CD4-positive, alpha-beta T cell treated with Interferon alpha-2 for 1 hour (primary cell): Measurements from ENCODE around the gene SPC24.

Experiments used
- DNase-seq, 2 donors: peaks; one replicate each; pipeline ENCODE4 v3.0.0-alpha.2; 2020 to 2022

SPC24 gene

GRCh38 chr19:11155373-11156120, at the start of gene SPC24:
Gene SPC24 (minus strand): TSS chr19:11155782. CDS start chr19:11155776, 6 bp downstream.
- DNase-seq: peak; percentile 95 to 96

- no peak for DNase-seq
Observed at GRCh38 chr19:11204943-11205349, 49.4 kb upstream of the SPC24 start.

- no peak for DNase-seq
Observed at GRCh38 chr19:11204076-11204602, 48.6 kb upstream of the SPC24 start.

DNA sequence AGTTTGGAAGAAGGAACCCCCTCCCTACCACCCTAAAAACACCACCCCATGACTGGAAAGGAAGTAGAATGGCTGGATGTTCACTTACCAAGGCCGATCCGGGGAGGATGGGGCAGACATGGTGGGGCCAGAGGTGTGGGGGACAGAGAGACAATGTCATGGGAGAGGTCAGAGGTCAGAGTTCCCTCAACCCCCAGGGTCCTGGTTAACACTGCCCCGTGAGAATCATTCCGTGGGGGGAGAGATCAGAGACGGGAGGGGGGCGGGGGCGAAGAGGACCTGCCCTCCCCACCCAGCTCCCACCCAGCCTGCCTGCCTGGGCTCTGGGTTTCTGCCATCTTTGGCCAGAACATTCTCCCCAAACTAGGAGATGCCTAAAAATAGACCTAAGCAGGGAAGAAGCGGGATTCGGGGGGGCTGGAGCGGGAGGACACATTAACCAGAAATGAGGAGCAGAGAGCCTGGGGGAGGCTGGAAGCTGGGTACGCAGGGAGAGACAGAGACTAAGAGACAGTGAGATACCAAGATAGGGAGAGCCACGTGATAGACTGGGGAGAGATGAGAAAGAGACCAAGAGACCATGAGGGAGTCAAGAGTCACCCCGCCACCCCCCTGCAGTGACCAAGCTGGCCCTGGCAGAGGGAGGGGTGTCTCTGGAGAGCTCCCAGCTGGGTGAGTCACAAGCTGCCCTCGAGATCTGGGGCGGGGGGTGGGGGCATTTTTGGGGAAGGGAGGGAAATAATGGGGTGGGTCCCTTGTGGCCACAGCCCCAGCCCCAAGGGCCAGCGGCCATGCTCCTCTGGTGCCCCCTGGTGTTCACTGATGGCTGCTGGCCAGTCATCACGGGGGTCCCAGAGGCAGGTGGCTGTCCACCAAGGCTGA, 47.9 kb upstream of the SPC24 start:
- DNase-seq: peak; percentile 34 to 45

DNA sequence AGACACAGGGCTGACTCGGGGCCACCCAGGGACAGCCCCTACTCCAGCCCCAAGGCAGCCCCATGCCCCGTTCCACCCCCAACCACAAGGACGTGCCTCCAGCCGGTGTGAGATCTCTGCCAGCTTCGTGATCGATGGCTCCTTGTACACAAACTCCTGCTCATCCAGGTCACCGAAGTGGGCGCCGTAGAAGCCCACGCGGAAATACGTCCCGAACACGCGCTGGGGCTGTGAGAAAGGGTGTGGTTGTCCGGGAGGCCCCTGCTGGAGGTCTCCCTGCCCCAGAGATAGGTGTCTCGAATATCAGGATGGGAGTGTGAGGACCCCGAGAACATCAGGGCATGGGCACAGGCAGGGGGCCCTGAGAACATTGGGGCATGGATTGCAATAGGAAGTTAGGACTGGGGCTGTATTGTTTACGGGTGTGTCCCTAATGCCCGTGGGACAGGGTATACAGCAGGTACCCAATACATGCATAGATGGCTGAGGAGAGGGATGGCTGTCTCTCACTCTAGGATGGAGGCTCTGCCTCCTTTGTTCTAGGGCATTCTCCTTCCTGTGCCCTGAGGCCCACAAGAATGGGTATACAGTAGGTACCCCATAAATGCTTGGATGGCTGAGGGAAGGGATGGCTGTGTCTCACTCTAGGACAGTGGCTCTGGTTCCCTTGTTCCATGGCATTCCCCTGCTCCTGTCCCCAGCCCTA, 47.1 kb upstream of the SPC24 start:
- no peak for DNase-seq

DNA sequence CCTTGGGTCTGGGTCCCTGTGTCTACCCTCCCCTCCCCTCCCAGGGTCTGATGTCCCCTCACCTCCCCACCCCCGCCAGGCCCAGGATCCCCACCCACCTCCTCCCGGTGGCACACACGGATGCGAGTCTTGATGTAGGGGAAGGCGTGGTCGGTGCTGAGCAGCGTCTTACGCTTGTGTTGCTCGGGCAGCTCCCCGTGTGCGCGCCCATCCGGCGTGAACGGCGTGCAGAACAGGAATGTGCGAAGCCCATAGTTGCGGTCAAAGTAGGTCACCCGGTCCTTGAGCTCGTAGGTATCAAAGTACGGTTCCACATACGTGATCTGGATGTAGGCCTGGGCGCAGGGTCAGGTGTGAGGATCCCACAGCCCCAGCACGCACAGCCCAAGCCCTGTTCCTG, 46.2 kb upstream of the SPC24 start:
- no peak for DNase-seq

- no peak for DNase-seq
Observed at GRCh38 chr19:11200931-11201330, 45.3 kb upstream of the SPC24 start.

DNA sequence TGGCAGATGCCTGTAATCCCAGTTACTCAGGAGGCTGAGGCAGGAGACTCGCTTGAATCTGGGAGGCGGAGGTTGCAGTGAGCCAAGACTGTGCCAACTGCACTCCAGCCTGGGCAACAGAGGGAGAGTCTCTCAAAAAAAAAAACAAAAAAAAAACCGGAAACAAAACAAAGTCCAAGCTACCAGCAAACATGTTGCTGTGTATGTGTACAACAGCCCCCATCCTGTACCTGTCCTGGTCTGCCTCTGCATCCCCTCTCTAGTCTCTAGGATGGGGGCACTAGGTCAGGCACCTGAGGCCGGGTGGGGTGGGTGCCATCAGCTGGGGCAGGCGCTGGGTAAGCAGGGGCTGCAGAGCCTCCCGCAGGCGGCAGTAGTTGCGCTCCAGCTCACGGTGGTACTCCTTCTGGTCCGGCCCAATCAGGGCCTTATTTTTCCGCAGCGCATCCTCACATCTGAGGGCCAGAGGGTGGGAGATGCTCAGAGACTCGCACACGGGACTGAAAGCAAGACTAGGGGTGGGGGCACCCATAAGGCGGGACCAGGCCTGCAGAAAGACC, 44.5 kb upstream of the SPC24 start:
- DNase-seq: no peak

- no peak for DNase-seq
Observed at GRCh38 chr19:11199517-11199916, 43.9 kb upstream of the SPC24 start.

- DNase-seq: no peak
Observed at GRCh38 chr19:11198769-11199424, 43.3 kb upstream of the SPC24 start.

DNA sequence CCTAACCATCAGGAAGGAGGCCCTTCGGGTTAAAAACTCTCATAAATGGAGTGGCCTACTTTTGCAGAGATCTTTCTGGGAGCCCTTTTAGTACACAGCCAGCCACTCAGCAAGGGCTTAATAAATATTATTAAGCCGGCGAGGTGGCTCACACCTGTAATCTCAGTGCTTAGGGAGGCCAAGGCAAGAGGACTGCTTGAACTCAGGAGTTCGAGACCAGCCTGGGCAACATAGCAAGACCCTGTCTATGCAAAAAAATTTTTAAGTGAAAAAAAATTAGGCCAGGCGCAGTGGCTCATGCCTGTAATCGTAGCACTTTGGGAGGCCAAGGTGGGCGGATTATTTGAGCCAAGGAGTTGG, 42.6 kb upstream of the SPC24 start:
- no peak for DNase-seq

- peak; percentile 63 to 81 for DNase-seq
Observed at GRCh38 chr19:11197291-11198174, 42.0 kb upstream of the SPC24 start, which contains the start of gene KANK2. Gene KANK2 (minus strand): TSS chr19:11197545. CDS start chr19:11194511, 3,034 bp downstream.

GRCh38 chr19:11196406-11197287, 41.1 kb upstream of the SPC24 start:
- DNase-seq: no peak

DNA sequence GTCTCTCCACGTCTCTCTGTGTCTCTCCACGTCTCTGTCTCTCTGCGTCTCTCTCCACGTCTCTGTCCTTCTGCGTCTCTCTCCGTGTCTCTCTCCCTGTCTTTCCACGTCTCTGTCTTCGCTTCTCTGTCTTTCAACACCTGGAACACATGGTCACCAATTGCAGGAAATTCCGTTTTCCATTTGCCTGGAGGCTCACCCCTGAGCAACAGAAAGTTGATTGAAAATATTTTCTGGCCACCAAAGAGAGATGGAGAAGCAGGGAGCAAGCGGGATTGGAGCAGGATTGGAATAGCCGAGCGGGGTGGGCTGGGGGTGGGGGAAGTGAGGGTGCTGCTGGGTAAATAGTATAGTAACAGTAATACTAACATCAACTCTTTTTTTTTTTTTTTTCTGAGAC, 40.1 kb upstream of the SPC24 start:
- no peak for DNase-seq

- no peak for DNase-seq
Observed at GRCh38 chr19:11194656-11195558, 39.3 kb upstream of the SPC24 start.

GRCh38 chr19:11194173-11194572, 38.6 kb upstream of the SPC24 start:
- DNase-seq: no peak

DNA sequence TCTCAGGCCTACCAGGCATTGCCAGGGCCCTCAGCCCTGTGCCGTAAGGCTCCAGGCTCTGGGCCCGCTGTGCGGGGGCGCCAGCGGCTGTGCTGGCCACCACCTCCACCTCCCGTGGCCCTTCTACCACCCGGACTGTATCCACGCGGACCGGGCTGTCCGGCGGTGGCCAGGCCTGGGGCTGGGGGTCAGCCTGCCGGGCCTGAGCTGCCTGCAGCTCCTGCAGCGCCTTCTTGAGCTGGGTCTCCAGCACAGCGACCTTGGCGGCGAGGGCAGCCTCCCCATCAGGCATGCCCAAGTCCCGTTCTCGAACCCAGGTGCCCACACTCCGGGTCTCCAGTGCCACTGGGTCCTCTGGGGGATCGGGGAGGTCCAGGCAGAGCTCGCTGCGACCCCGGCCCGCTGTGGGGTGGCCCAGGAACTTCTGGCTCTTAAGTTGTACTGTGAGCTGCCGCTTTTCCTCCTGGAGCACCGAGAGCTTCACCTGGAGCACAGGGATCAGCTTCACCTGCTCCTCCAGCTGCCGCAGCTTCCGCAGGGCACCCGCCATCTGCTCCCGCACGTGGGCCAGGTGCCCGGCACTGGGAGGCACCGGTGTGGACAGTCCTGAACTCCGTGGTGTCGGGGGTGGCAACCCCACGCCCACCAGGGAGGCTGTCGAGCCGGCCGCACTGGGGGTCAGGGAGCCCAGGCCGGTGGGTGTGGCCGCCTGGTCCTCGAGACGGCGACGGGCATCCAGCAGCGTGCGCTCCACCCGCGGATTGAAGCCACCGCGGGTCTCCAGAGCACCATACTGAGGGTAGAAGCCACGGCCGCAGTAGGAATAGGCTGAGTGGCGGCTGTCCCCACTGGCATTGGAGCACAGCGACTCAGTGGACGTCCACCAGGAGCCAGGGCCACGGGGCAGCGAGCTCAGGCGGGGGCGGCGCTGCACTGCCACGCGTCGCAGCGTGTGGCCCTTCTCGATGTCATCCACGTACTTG, 37.7 kb upstream of the SPC24 start:
- DNase-seq: no peak

DNA sequence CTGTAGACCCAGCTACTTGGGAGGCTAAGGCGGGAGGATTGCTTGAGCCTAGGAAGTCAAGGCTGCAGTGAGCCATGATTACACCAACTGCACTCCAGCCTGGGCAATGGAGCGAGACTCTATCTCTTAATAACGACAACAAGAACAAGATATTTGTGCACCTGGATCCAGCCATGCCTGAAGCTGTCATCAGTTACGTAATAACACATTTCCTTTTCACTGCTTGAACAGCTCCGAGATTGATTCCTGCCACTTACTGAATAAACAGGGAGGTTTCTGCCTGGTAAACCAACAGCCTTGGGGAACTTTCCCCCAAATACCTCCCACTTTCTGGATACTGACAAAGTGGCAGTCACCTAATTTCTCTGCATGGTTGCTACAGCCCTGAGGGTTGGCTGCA, 36.4 kb upstream of the SPC24 start:
- no peak for DNase-seq
